T-helper 1 cell treated with Interleukin-12 subunit alpha and Interleukin-12 subunit beta and Interleukin-4 antibody, amounts not matched to agents 30 μg/mL and 1 μg/mL, for 36 hours (primary cell): Measurements from ENCODE around the gene ZDHHC16.

Experiments used
- H3K27ac Mint-ChIP-seq: one replicate; pipeline ENCODE4 v1.8.0; 2021; ENCODE audit warnings: mild to moderate bottlenecking, mixed read lengths
- H3K27me3 Mint-ChIP-seq: one replicate; pipeline ENCODE4 v1.8.0; 2021; ENCODE audit warnings: low read depth, mixed read lengths
- H3K36me3 Mint-ChIP-seq: one replicate; pipeline ENCODE4 v1.8.0; 2021; ENCODE audit warnings: low read depth, mixed read lengths
- H3K4me1 Mint-ChIP-seq: one replicate; pipeline ENCODE4 v1.8.0; 2021; ENCODE audit warnings: low read depth, mixed read lengths
- H3K4me3 Mint-ChIP-seq: one replicate; pipeline ENCODE4 v1.8.0; 2021; ENCODE audit warnings: mild to moderate bottlenecking, moderate library complexity, mixed read lengths
- H3K9me3 Mint-ChIP-seq: one replicate; pipeline ENCODE4 v1.8.0; 2021; ENCODE audit warnings: mixed read lengths

The ZDHHC16 gene

DNA sequence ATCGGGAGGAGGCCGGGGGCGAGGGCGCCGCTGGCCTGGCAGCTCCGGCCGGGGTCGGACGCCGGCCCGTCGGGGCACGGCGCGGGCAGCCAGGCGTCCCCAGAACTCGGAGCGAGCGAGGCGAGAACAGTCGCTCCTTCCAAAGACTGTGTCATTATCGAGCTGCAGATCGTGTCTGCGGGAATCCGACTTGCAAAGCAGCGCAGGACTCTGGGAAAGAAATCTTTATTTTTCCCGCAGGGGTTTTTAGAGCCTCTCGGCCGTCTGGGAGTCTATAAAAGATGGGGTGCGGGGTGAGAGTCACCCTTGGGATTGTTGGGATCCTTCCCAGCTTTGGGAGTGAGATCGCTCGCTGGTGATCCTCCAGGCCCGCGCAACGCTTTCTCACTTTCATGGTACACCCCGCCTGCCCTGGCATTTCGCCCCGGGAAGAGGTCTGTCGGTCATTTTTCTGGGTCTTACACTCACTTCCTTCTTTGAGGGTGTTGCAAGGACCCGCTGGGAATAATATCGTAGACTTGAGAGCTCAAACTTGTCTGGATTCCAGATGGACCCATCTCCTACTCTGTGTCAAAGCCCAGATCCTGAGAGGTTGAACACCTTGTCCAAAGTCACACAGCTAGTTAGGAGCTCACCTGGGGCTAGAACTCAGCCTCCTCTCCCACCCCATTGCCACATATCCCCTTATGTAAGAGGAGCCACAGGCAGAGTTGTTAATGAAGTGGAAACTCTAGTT is 53.8 kb downstream of the ZDHHC16 start:
- Mint-ChIP-seq H3K9me3 (no peaks in the 10 kb centered on the region), H3K27me3 (peaks cover 36% of the 10 kb centered on the region), H3K4me3 (peak overlapping the region; percentile 32), H3K4me1 (peaks cover 28% of the 10 kb centered on the region), H3K36me3 (peaks cover 2% of the 10 kb centered on the region), H3K27ac (no peak overlapping the region)

DNA sequence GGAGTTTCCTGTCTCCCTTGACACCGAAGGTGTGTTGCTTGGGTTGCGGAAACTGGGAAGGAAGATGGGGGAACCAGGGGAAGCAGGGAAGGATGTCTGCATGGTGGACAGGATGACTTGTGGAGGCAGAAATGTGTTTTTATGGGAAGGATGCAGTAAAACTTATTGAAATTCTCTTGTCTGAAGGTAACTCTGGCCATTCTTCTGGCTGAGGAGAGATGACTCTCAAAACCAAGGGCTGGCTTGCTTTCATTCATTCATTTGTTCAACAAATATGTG is 54.3 kb downstream of the ZDHHC16 start:
- H3K4me3 Mint-ChIP-seq: no peak overlapping the region
- H3K4me1 Mint-ChIP-seq: peaks cover 23% of the 10 kb centered on the region
- H3K27me3 Mint-ChIP-seq: peaks cover 36% of the 10 kb centered on the region
- H3K27ac Mint-ChIP-seq: no peak overlapping the region
- no peaks in the 10 kb centered on the region for H3K9me3 Mint-ChIP-seq
- H3K36me3 Mint-ChIP-seq: no peaks in the 10 kb centered on the region

DNA sequence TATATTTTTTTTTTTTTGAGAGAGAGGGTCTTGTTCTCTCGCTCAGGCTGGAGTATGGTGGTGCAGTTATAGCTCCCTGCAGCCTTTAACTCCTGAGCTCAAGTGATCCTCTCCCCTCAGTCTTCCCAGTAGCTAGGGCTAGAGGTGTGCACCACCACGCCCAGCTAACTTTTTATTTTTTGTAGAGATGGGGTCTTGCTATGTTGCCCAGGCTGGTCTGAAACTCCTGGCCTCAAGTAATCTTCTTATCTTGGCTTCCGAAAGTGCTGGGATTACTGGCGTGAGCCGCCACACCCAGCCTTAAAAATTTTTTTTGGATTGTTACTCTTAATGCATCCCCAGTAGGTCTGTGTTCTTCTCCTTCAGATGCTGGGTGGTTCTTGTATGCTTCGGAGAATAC is 56.9 kb downstream of the ZDHHC16 start:
- Mint-ChIP-seq H3K27ac (no peak overlapping the region), H3K4me3 (no peak overlapping the region), H3K9me3 (no peaks in the 10 kb centered on the region), H3K27me3 (peaks cover 44% of the 10 kb centered on the region), H3K4me1 (peaks cover 3% of the 10 kb centered on the region), H3K36me3 (no peaks in the 10 kb centered on the region)

DNA sequence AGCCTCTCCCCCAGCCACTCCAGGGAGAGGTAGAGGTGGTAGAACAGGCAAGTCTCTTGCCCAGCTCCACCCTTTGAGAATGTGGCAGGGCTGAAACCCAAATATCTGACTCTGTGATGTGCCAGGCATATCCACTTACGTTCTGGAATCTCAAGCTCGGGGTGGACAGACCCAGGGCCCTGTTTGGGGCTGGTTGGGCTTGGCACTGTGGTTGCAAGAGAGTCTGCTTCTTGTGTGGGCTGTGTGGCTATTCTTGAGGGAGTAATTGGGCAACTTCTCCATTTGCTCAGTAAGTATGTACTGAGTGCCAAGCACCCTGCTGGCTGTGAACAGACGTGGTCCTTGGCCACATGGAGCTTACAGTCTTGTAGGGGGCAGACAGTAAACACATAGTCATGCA is 57.4 kb downstream of the ZDHHC16 start:
- no peaks in the 10 kb centered on the region for H3K9me3 Mint-ChIP-seq
- no peak overlapping the region for H3K4me3 Mint-ChIP-seq
- H3K4me1 Mint-ChIP-seq: peaks cover 2% of the 10 kb centered on the region
- peaks cover 44% of the 10 kb centered on the region for H3K27me3 Mint-ChIP-seq
- H3K27ac Mint-ChIP-seq: no peak overlapping the region
- no peaks in the 10 kb centered on the region for H3K36me3 Mint-ChIP-seq

DNA sequence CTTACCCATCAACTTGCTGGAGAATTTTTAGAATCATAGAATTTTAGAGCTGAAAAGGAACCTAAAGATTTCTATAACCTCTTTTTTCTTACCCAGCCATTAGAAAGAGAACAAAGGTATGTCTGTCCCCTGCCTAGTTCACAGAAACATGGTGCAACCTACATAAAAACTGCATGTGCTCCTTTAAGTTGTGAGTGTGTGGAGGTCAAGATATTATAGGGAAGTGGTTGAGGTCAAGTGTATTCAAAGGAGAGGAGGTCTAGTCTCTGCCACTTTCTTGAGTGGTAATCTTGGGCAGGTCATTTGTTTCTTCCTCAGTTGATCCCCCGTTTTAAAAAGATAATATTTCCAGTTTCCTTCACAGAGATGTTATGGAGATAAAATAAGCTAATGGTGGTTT is 59.2 kb downstream of the ZDHHC16 start:
- H3K4me1 Mint-ChIP-seq: peaks cover 2% of the 10 kb centered on the region
- no peak overlapping the region for H3K27ac Mint-ChIP-seq
- peaks cover 38% of the 10 kb centered on the region for H3K27me3 Mint-ChIP-seq
- no peak overlapping the region for H3K4me3 Mint-ChIP-seq
- H3K36me3 Mint-ChIP-seq: no peaks in the 10 kb centered on the region
- H3K9me3 Mint-ChIP-seq: no peaks in the 10 kb centered on the region

DNA sequence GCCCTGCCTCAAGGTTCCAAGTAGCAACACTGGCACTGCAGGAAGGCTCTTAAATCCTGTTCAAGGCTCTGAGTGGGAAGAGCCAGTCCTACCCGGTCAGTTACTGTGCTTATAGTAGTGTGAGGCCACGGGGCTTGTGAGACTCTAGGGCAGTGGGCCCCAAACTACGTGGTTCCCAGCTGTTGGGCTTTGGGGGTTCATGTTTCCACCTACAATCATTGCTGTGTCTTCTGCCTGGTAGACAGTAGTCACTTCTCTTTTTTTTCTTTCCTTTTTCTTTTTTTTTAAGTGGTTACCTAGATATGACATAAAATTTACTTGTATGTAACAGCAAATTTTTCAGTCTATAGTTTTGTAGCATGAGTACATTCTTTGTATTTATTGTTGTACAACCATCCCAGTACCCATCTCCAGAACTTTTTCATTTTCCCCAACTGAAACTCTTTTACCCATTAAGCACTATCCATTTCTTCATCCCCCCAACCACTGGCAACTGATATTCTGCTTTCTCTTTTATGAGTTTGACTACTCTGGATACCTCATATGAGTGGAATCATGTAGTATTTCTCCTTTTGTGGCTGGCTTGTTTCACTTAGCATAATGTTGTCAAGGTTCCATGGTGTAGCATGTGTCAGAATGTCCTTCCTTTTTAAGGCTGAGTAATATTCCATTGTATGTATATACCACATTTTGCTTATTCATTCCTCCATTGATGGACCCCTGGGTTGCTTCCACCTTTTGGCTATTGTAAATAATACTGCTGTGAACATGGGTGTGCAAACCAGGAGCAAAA is 60.4 kb downstream of the ZDHHC16 start:
- H3K27me3 Mint-ChIP-seq: peaks cover 26% of the 10 kb centered on the region
- H3K27ac Mint-ChIP-seq: no peak overlapping the region
- no peak overlapping the region for H3K4me3 Mint-ChIP-seq
- H3K36me3 Mint-ChIP-seq: no peaks in the 10 kb centered on the region
- H3K4me1 Mint-ChIP-seq: no peaks in the 10 kb centered on the region
- no peaks in the 10 kb centered on the region for H3K9me3 Mint-ChIP-seq
